ENCODE measurements around the gene UNC45B.
"Not testable (repeated sequence)": the region's sequence is repeated elsewhere in the genome, so short reads cannot be mapped to it uniquely, and the experiment has no call there.

Gene UNC45B

GRCh38 chr17:35224436-35224835, 76.8 kb downstream of the UNC45B start:
- no peak for DNase-seq

- no peak for DNase-seq
Measured at GRCh38 chr17:35227546-35227945, 79.9 kb downstream of the UNC45B start.

DNA sequence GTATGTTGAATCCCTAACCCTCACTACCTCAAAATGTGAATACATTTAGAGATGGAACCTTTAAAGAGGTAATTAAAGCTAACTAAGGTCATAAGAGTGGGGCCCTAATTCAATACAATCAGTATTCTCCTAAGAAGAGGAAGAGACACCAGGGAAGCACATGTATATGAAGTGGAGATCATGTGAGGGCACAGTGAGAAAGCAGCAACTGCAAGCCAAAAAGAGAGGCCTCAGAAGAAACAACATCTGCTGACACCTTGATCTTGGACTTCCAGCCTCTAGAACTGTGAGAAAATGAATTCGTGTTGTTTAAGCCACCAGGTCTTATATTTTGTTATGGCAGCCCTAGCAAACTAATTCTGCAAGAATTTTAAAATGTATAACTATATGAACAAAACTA, 82.0 kb downstream of the UNC45B start:
- no peak for DNase-seq

DNA sequence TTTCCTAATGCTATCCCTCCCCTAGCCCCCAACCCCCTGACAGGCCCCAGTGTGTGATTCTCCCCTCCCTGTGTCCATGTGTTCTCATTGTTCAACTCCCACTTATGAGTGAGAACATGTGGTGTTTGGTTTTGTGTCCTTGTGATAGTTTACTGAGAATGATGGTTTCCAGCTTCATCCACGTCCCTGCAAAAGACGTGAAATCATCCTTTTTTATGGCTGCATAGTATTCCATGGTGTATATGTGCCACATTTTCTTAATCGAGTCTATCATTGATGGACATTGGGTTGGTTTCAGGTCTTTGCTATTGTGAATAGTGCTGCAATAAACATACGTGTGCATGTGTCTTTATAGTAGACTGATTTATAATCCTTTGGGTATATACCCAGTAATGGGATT, 86.7 kb downstream of the UNC45B start:
- not testable (repeated sequence) for DNase-seq

DNA sequence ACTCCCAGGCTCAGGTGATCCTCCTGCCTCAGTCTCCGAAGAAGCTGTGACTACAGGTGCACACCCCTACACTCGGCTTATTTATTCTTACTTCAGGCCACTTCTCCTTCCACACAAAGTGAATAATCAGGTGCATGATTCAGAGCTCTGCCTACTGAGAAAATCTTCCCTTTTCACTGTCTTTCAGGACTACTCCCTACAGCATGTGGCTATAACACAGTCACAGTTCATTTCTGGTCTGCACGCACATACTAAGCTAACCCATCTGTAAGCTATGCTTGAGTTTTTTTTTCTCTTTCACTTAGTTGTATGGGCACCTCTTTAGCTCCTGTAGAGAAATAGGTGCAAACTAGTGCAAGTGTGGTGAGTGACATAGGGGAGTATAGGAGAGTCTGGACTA, 87.7 kb downstream of the UNC45B start:
- DNase-seq, result no peak

DNA sequence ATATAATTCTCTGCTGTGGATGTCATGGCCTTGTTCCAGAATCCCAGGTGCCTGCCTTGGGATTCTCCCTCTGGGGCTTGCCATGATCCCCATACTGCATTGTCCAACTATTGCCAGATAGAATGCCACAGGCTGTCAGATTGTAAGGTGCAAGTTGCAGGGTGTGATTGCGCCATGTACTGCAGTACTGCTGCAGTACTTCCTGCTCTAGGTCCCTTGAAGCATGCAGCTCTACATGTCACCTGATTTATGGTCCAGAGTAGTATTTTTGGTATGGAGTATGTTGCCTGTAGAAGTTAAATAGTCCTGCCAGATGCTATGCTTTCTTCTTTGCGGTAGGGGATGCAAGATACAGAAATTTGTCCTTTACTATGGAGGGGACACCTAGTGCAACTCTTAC, 88.3 kb downstream of the UNC45B start:
- DNase-seq, result no peak

GRCh38 chr17:35236821-35237220, 89.2 kb downstream of the UNC45B start:
- DNase-seq, result no peak

DNA sequence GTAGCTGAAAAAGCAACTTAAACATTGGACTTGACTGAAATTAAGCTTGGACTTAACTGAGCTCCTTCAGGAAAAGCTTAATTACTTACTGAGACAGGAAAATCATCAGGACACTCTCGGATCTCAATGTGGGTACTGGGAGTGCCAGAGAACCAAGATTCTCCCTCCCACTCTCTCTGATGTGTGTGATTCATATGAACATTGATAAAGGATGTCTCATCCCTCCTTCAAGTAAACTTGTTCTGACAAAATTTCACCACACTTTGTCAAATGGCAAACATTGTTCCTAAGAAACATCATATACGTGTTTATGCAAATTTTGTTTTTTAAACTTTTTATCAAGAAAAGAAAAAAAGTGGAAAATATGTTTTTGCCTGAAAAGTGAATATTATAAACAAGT, 91.2 kb downstream of the UNC45B start:
- DNase-seq, result no peak
